Kidney epithelial cell (primary cell): ENCODE measurements around the gene ZNF878. TPM values are rescaled to one million over a fixed set of nuclear protein-coding genes. Genes with fewer than 3 reads are reported as not detected.
A peak's percentile ranks its signal among the peaks of the same experiment; 100 is the strongest.

Experiments used
- DNase-seq: peaks from one replicate; pipeline ENCODE4 v3.0.0-alpha.2; 2010; ENCODE audit warnings: low read depth
- H3K27me3 ChIP-seq: 2 replicates; pipeline ENCODE4 v1.6.0; 2011; ENCODE audit warnings: low read length; ENCODE audit not compliant: control insufficient read depth, insufficient read depth
- H3K36me3 ChIP-seq: 2 replicates; pipeline ENCODE4 v1.5.1; 2011; ENCODE audit warnings: low read length; ENCODE audit not compliant: control insufficient read depth, insufficient read depth
- H3K4me3 ChIP-seq: 2 replicates; pipeline ENCODE4 v1.5.1; 2011; ENCODE audit warnings: low read depth, mild to moderate bottlenecking, control low read depth, low read length
- CTCF ChIP-seq: IDR thresholded peaks from 2 replicates; pipeline ENCODE4 v1.5.1; 2011; ENCODE audit warnings: mild to moderate bottlenecking, moderate library complexity, low read length, control low read depth, inconsistent platforms; ENCODE audit not compliant: insufficient read depth, poor library complexity, severe bottlenecking
- total RNA-seq: library from RNA; depleted of rRNA; stranded (reverse); fragments of >200 nt; gene quantifications from 2 replicates; pipeline ENCODE4 v1.2.3, GENCODE V29; 2015

ZNF878 gene
- total RNA-seq, 1 donor from 2014 or later, result 0.67 TPM

- H3K36me3 ChIP-seq, result no peaks in the 10 kb centered on the region
- no peak for TF ChIP-seq CTCF
Observed at GRCh38 chr19:12043752-12044422, 8.9 kb downstream of the ZNF878 start.

GRCh38 chr19:12042893-12043292 is 9.9 kb downstream of the ZNF878 start:
- TF ChIP-seq CTCF, result no peak
- H3K4me3 ChIP-seq, result no peak overlapping the region
- no peaks in the 10 kb centered on the region for H3K36me3 ChIP-seq
- no peaks in the 10 kb centered on the region for H3K27me3 ChIP-seq
- no peak for DNase-seq

More at GRCh38 chr19:12043752-12044422, 8.9 kb downstream of the ZNF878 start:
- Histone ChIP-seq H3K4me3 (no peak overlapping the region), H3K27me3 (no peaks in the 10 kb centered on the region)
- no peak for DNase-seq

GRCh38 chr19:12035220-12036172 is 17.3 kb downstream of the ZNF878 start, which contains the start of gene ZNF433:
Gene ZNF433, minus strand, starts transcription at chr19:12035679. Its CDS starts 140 bp downstream, at chr19:12035539.
- Histone ChIP-seq H3K36me3 (no peaks in the 10 kb centered on the region), H3K27me3 (no peaks in the 10 kb centered on the region), H3K4me3 (peak within 1 kb of the TSS; percentile 85)
- no peak for TF ChIP-seq CTCF
- DNase-seq, result peak; percentile 23

GRCh38 chr19:12034620-12035019 is 18.1 kb downstream of the ZNF878 start:
- no peaks in the 10 kb centered on the region for H3K27me3 ChIP-seq
- no peak for DNase-seq

GRCh38 chr19:12034198-12034597 is 18.6 kb downstream of the ZNF878 start:
- no peaks in the 10 kb centered on the region for H3K27me3 ChIP-seq
- DNase-seq, result no peak
- no peaks in the 10 kb centered on the region for H3K36me3 ChIP-seq
- H3K4me3 ChIP-seq, result no peak overlapping the region
- TF ChIP-seq CTCF, result no peak

More at GRCh38 chr19:12034620-12035019, 18.1 kb downstream of the ZNF878 start:
- Histone ChIP-seq H3K36me3 (no peaks in the 10 kb centered on the region), H3K4me3 (peak overlapping the region; percentile 85)
- TF ChIP-seq CTCF, result no peak
